ENCODE measurements around the gene LTA4H.
"Not testable (repeated sequence)": the region's sequence is repeated elsewhere in the genome, so short reads cannot be mapped to it uniquely, and the experiment has no call there.

Gene LTA4H

DNA sequence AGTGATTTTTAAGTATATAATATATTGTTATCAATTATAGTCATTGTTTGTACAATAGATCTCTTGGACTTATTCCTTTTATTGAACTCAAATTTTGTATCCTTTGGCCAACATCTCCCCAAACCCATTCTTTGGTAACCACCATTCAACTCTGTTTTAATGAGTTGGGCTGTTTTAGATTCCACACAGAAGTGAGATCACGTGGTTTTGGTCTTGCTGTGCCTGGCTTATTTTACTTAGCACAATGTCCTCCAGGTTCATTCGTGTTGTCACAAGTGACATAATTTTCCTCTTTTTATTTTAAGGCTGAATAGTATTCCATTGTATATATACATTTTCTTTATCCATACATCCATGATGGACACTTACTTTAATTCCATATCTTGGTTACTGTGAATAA is 40.2 kb upstream of the LTA4H start:
- H3K27ac ChIP-seq = no peak overlapping the region
- no peak for TF ChIP-seq ZFX (IDR thresholded peaks at IDR 0.05)
- TF ChIP-seq CTCF (conservative IDR thresholded peaks at IDR 0.05) = no peak

- H3K27ac ChIP-seq = no peak overlapping the region
- no peak for TF ChIP-seq CTCF (conservative IDR thresholded peaks at IDR 0.05)
- no peak for TF ChIP-seq ZFX (IDR thresholded peaks at IDR 0.05)
Observed at GRCh38 chr12:96073346-96074330, 38.3 kb upstream of the LTA4H start.

- peak; percentile 19 for TF ChIP-seq CTCF (conservative IDR thresholded peaks at IDR 0.05)
- TF ChIP-seq ZFX (IDR thresholded peaks at IDR 0.05) = no peak
- no peak overlapping the region for H3K27ac ChIP-seq
Observed at GRCh38 chr12:96070670-96071279, 35.4 kb upstream of the LTA4H start.

DNA sequence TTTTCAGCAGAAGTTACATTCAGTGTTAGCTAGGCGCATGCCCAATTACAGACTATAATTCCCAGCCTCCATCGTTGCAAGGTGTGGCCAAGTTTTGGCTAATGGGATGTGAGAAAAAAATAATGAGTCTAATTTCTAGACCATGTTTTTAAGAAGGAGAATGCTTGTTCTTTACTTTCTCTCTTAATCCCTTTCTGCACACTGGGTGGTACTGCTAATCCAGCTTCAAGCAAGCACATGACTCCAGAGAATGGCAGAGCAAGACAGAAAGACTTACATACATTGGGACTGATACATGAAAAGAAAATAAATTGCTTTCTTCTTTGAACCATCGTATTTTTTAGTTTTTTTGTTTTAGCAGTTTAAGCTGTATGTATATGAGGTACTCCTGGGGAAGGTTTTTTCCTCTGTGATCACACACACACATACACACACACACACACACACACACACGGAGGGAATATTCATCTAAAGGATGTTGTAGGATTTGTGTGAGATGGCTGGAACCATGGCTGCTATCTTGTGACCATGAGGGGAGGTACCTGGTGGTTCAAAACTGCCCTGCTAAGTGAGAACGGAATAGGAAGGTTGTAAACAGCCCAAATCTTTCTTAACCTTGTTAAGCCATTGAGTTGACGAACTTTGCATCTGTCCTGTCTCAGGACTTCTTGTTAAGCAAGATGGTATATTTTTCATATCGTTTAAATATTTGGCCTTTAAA is 34.3 kb upstream of the LTA4H start:
- H3K27ac ChIP-seq = no peak overlapping the region
- TF ChIP-seq CTCF (conservative IDR thresholded peaks at IDR 0.05) (no peak), ZFX (IDR thresholded peaks at IDR 0.05) (no peak)

DNA sequence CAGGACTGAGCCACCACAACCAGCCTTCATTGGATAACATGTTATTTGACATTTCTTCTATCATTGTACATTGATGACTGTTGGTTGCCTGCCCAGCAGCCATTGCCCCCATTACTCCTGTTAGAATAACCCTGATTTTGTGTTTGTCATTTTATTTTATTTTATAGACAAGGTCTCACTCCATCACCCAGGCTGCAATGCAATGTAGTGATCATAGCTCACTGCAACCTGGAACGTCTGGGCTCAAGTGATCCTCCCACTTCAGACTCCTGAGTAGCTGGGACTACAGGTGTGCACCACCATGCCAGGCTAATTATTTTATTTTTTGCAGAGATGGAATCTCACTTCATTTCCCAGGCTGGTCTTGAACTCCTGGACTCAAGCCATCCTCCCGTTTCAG is 33.2 kb upstream of the LTA4H start:
- no peak overlapping the region for H3K27ac ChIP-seq
- TF ChIP-seq ZFX (IDR thresholded peaks at IDR 0.05) (no peak), CTCF (conservative IDR thresholded peaks at IDR 0.05) (no peak)

GRCh38 chr12:96068111-96068510 is 32.7 kb upstream of the LTA4H start:
- H3K27ac ChIP-seq = no peak overlapping the region
- TF ChIP-seq CTCF (conservative IDR thresholded peaks at IDR 0.05) = no peak
- no peak for TF ChIP-seq ZFX (IDR thresholded peaks at IDR 0.05)

DNA sequence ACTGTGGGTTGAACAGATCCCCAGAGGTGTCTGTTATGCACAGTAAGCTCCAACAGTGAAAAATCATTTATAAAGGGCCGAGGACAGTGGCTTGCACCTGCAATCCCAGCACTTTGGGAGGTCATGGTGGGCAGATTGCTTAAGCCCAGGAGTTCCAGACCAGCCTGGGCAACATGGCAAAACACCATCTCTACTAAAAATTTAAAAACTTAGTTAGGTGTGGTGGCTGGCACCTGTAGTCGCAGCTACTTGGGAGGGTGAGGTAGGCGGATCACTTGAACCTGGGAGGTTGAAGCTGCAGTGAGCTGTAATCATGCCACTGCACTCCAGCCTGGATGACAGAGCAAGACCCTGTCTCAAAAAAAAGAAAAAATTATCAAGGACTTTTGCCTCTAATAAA is 30.4 kb upstream of the LTA4H start:
- not testable (repeated sequence) for H3K27ac ChIP-seq
